ENCODE results near the gene VPS45.
A peak's percentile ranks its signal among the peaks of the same experiment; 100 is the strongest.
"Not testable (repeated sequence)": the region's sequence is repeated elsewhere in the genome, so short reads cannot be mapped to it uniquely, and the experiment has no call there.

Gene VPS45

GRCh38 chr1:150132372-150132771 is 64.8 kb downstream of the VPS45 start:
- no peak for DNase-seq (ENCODE audit: low spot score)

- DNase-seq (ENCODE audit: low spot score) = no peak
These were observed 67.0 kb downstream of the VPS45 start for GRCh38 chr1:150134537-150134936.

- not testable (repeated sequence) for DNase-seq (ENCODE audit: low spot score)
These were observed 67.8 kb downstream of the VPS45 start for GRCh38 chr1:150135400-150135799.

- DNase-seq (ENCODE audit: low spot score) = no peak
These were observed 70.5 kb downstream of the VPS45 start for GRCh38 chr1:150138044-150138443.

GRCh38 chr1:150141452-150141851 is 73.9 kb downstream of the VPS45 start:
- DNase-seq (ENCODE audit: low spot score) = no peak

GRCh38 chr1:150142083-150142482 is 74.5 kb downstream of the VPS45 start:
- no peak for DNase-seq (ENCODE audit: low spot score)

GRCh38 chr1:150144606-150145005 is 77.0 kb downstream of the VPS45 start:
- no peak for DNase-seq (ENCODE audit: low spot score)

- not testable (repeated sequence) for DNase-seq (ENCODE audit: low spot score)
These were observed 78.4 kb downstream of the VPS45 start for GRCh38 chr1:150146016-150146415.

- DNase-seq (ENCODE audit: low spot score) = no peak
These were observed 79.4 kb downstream of the VPS45 start for GRCh38 chr1:150146849-150147542.

- no peak for DNase-seq (ENCODE audit: low spot score)
These were observed 81.3 kb downstream of the VPS45 start for GRCh38 chr1:150148837-150149270.

GRCh38 chr1:150149271-150150132 is 81.9 kb downstream of the VPS45 start, which contains the start of gene PLEKHO1:
TSS of gene PLEKHO1 (plus strand) at chr1:150149916. CDS start at chr1:150150258, 342 bp downstream.
- DNase-seq (ENCODE audit: low spot score) = peak; percentile 65

GRCh38 chr1:150150133-150151021 is 82.8 kb downstream of the VPS45 start:
- DNase-seq (ENCODE audit: low spot score) = no peak

- no peak for DNase-seq (ENCODE audit: low spot score)
These were observed 84.0 kb downstream of the VPS45 start for GRCh38 chr1:150151291-150152181.

GRCh38 chr1:150152182-150152536 is 84.6 kb downstream of the VPS45 start:
- no peak for DNase-seq (ENCODE audit: low spot score)

- no peak for DNase-seq (ENCODE audit: low spot score)
These were observed 85.3 kb downstream of the VPS45 start for GRCh38 chr1:150152772-150153456.

GRCh38 chr1:150154143-150154542 is 86.6 kb downstream of the VPS45 start:
- no peak for DNase-seq (ENCODE audit: low spot score)

GRCh38 chr1:150155413-150156071 is 88.0 kb downstream of the VPS45 start:
- DNase-seq (ENCODE audit: low spot score) = no peak

- no peak for DNase-seq (ENCODE audit: low spot score)
These were observed 89.5 kb downstream of the VPS45 start for GRCh38 chr1:150156868-150157603.

- no peak for DNase-seq (ENCODE audit: low spot score)
These were observed 92.0 kb downstream of the VPS45 start for GRCh38 chr1:150159550-150159949.
